ENCODE results near the gene SWI5.

DNA sequence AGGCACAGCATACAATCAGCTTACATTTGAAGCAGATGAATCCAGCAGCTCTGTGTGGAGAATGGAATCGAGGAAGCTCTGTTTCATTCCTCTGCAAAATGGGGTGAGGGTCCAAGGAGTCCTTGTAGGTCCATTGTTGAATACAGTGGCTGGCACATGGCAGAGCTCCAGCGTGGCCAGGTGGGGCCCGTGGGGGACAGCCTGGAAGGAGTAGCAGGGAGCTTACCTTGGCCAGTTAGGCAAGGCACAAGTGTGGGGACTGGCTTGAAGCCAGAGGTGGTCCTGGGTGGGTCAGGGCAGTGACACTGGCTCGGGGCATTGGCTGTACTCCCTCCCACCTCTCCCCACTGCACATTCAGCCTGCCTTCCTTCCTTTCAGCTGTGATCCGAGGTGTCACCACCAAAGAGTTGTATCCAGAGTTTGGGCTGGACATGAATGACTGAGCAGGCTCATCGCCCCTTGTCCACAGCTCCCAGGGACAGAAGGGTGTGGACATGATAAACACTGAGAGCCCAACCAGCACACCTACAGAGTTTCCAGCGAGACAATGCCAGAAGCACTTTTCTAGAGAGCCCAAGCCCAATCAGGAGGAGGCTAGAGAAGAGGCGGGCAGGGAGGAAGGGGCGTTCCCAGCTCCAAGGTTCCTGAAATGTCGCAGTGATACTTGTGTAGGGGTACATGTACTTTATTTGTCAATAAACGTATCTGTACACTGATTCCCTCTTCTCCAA, 12.4 kb downstream of the SWI5 start:
- TF ChIP-seq EZH2 (IDR thresholded peaks at IDR 0.05; ENCODE audit: insufficient read depth, poor library complexity, severe bottlenecking) (no peak), EZH2phosphoT487 (IDR thresholded peaks at IDR 0.05; ENCODE audit: insufficient read depth, low read depth) (no peak)
